22Rv1 (cell line): ENCODE measurements around the gene AGRN.

Source experiments
- ZFX ChIP-seq: fragments of 450-650 bp; IDR thresholded peaks from 2 replicates; pipeline ENCODE4 v1.6.1; 2017; ENCODE audit warnings: antibody characterized with exemption, borderline replicate concordance
- TF ChIP-seq, protein P1 (sequence below): fragments of 450-650 bp; IDR thresholded peaks from 2 replicates; pipeline ENCODE4 v1.5.1; 2017; ENCODE audit warnings: mild to moderate bottlenecking

DNA sequence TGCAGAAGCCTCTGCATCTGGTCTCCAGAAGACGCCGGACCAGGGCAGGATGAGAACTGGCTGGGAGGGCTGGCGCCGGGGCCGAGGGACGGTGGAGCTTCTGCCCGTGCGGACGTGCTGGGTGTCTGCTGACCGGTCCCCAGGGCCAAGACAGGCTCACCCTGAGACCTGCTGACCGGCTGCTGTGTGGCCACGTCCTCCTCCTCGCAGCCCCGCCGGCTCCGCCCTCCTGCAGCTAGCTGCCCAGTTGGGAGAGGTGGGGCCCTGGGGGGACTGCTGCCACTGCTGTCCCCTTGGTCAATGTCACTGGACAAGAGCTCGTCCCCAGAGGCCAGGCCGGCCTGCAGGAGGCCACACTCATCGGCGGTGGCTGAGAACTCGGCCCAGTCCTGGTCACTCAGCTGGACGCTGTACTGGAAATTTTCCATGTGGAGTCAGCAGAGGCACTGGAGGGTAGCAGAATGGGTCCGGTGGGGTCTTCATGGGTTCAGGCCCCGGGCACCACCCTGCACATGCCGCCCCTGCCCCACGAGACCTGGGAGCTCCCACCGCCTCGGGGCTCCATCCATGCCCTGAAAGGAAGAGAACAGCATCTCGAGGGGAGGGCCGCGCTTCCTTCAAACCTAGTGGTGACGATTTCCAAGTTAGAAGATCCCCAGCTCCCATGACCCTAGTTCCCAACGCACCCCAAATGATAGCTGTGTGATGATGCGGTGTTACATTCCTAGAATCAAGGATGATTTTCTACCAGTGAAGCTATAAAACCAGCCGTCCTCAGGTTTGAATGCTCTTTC is 39.1 kb upstream of the AGRN start:
- TF ChIP-seq, protein P1, sequence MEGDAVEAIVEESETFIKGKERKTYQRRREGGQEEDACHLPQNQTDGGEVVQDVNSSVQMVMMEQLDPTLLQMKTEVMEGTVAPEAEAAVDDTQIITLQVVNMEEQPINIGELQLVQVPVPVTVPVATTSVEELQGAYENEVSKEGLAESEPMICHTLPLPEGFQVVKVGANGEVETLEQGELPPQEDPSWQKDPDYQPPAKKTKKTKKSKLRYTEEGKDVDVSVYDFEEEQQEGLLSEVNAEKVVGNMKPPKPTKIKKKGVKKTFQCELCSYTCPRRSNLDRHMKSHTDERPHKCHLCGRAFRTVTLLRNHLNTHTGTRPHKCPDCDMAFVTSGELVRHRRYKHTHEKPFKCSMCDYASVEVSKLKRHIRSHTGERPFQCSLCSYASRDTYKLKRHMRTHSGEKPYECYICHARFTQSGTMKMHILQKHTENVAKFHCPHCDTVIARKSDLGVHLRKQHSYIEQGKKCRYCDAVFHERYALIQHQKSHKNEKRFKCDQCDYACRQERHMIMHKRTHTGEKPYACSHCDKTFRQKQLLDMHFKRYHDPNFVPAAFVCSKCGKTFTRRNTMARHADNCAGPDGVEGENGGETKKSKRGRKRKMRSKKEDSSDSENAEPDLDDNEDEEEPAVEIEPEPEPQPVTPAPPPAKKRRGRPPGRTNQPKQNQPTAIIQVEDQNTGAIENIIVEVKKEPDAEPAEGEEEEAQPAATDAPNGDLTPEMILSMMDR = no peak
- TF ChIP-seq ZFX = no peak
